HepG2 (cell line): ENCODE results near the gene NCOA5. TPM values are rescaled to one million over a fixed set of nuclear protein-coding genes. Genes with fewer than 3 reads are reported as not detected.

Source experiments
- EZH2 ChIP-seq: conservative IDR thresholded peaks from 2 replicates; pipeline ENCODE4 v1.6.1; 2012; ENCODE audit warnings: mild to moderate bottlenecking, low read depth, low read length, moderate library complexity
- FOXA1 ChIP-seq, 2 experiments: fragments of 450-650 bp in 1 of 2; sonication (generic) in 1 of 2; formaldehyde crosslinking in 1 of 2; IDR thresholded peaks; 2 replicates each; pipeline versions ENCODE4 v1.4.0 to v1.6.1; 2016 to 2020; ENCODE audit warnings: missing genetic modification reagents in 1 of 2
- ISX ChIP-seq: sonication (generic); formaldehyde crosslinking; conservative IDR thresholded peaks from 2 replicates; pipeline ENCODE4 v1.5.0; 2020; ENCODE audit warnings: missing genetic modification reagents
- JDP2 ChIP-seq: sonication (generic); formaldehyde crosslinking; IDR thresholded peaks from 2 replicates; pipeline ENCODE4 v1.8.1; 2022; ENCODE audit warnings: missing genetic modification reagents, borderline replicate concordance
- KMT2A ChIP-seq: sonication (generic); formaldehyde crosslinking; IDR thresholded peaks from 2 replicates; pipeline ENCODE4 v1.4.0; 2020; ENCODE audit warnings: missing genetic modification reagents
- NFATC3 ChIP-seq: sonication (generic); formaldehyde crosslinking; IDR thresholded peaks from 2 replicates; pipeline ENCODE4 v1.5.1; 2020; ENCODE audit warnings: mild to moderate bottlenecking, missing genetic modification reagents
- NFE2 ChIP-seq: sonication (generic); formaldehyde crosslinking; IDR thresholded peaks from 2 replicates; pipeline ENCODE4 v1.4.0; 2020; ENCODE audit warnings: missing genetic modification reagents
- NFYC ChIP-seq: IDR thresholded peaks from 2 replicates; pipeline ENCODE4 v1.6.1; 2016; ENCODE audit warnings: missing genetic modification reagents, missing compliant biosample characterization
- PRDM4 ChIP-seq: sonication (generic); formaldehyde crosslinking; IDR thresholded peaks from 2 replicates; pipeline ENCODE4 v1.9.0; 2021; ENCODE audit warnings: missing genetic modification reagents, borderline replicate concordance
- RCOR2 ChIP-seq: IDR thresholded peaks from 2 replicates; pipeline ENCODE4 v1.6.1; 2016; ENCODE audit warnings: missing biosample characterization, missing genetic modification reagents
- REL ChIP-seq: sonication (generic); formaldehyde crosslinking; conservative IDR thresholded peaks from 2 replicates; pipeline ENCODE4 v1.8.0; 2022; ENCODE audit warnings: mild to moderate bottlenecking, missing genetic modification reagents, moderate library complexity
- SOX6 ChIP-seq, 2 experiments: fragments of 450-650 bp in 1 of 2; sonication (generic) in 1 of 2; formaldehyde crosslinking in 1 of 2; IDR thresholded peaks; 2 replicates each; pipeline versions ENCODE4 v1.4.0 to v1.6.1; 2017 to 2020; ENCODE audit warnings: antibody characterized with exemption in 1 of 2, mild to moderate bottlenecking in 1 of 2, missing genetic modification reagents in 1 of 2
- SP4 ChIP-seq: sonication (generic); formaldehyde crosslinking; IDR thresholded peaks from 2 replicates; pipeline ENCODE4 v1.8.1; 2023; ENCODE audit warnings: mild to moderate bottlenecking, missing genetic modification reagents
- ZC3H4 ChIP-seq: sonication (generic); formaldehyde crosslinking; IDR thresholded peaks from 2 replicates; pipeline ENCODE4 v1.4.0; 2020; ENCODE audit warnings: missing genetic modification reagents, borderline replicate concordance
- ZHX1 ChIP-seq: sonication (generic); formaldehyde crosslinking; IDR thresholded peaks from 2 replicates; pipeline ENCODE4 v1.8.1; 2022; ENCODE audit warnings: low read depth, mild to moderate bottlenecking, missing genetic modification reagents
- ZNF317 ChIP-seq: sonication (generic); formaldehyde crosslinking; IDR thresholded peaks from 2 replicates; pipeline ENCODE4 v1.5.0; 2020; ENCODE audit warnings: mild to moderate bottlenecking, missing genetic modification reagents
- ZNF484 ChIP-seq: sonication (generic); formaldehyde crosslinking; IDR thresholded peaks from 2 replicates; pipeline ENCODE4 v1.5.1; 2020; ENCODE audit warnings: mild to moderate bottlenecking, low read depth, missing genetic modification reagents, borderline replicate concordance
- ZNF501 ChIP-seq: sonication (generic); formaldehyde crosslinking; IDR thresholded peaks from 2 replicates; pipeline ENCODE4 v1.5.1; 2020; ENCODE audit warnings: mild to moderate bottlenecking, moderate library complexity, missing genetic modification reagents
- ZNF577 ChIP-seq: sonication (generic); formaldehyde crosslinking; IDR thresholded peaks from 2 replicates; pipeline ENCODE4 v1.4.0; 2020; ENCODE audit warnings: mild to moderate bottlenecking, low read depth, missing genetic modification reagents, borderline replicate concordance
- ZNF616 ChIP-seq: sonication (generic); formaldehyde crosslinking; IDR thresholded peaks from 2 replicates; pipeline ENCODE4 v1.5.0; 2020; ENCODE audit warnings: low read depth, mild to moderate bottlenecking, missing genetic modification reagents
- ZNF747 ChIP-seq: sonication (generic); formaldehyde crosslinking; IDR thresholded peaks from 2 replicates; pipeline ENCODE4 v1.8.1; 2023; ENCODE audit warnings: missing genetic modification reagents, mild to moderate bottlenecking, borderline replicate concordance
- ZNF766 ChIP-seq: sonication (generic); formaldehyde crosslinking; IDR thresholded peaks from 2 replicates; pipeline ENCODE4 v1.5.0; 2020; ENCODE audit warnings: missing genetic modification reagents, borderline replicate concordance
- polyA plus RNA-seq, 8 experiments: library from polyadenylated mRNA; depleted of rRNA in 3 of 8; stranded (reverse) in 7 of 8; unstranded in 1 of 8; fragments of >200 nt; fragmentation: Illumina TruSeq in 4 of 8; extraction: Trizol in 4 of 8; gene quantifications; 2 replicates each; pipeline versions ENCODE4 v1.2.1 to v1.2.3, GENCODE V29; 2011 to 2016; ENCODE audit warnings: low read depth in 4 of 8, missing spikeins in 1 of 8, mixed read lengths in 1 of 8; ENCODE audit not compliant: insufficient read depth in 1 of 8
- total RNA-seq, 5 experiments: library from RNA; depleted of rRNA; stranded (reverse); fragments of >200 nt; fragmentation: Illumina TruSeq; extraction: Trizol; gene quantifications; 2 replicates each; pipeline ENCODE4 v1.2.3, GENCODE V29; 2016; ENCODE audit warnings: low read depth in 1 of 5
- TF ChIP-seq, protein P1 (sequence below): IDR thresholded peaks from 2 replicates; pipeline ENCODE4 v1.6.1; 2016; ENCODE audit warnings: mild to moderate bottlenecking

The NCOA5 gene
- total and polyA plus RNA-seq, 2 of the 13 experiments (the other 11 are each of a cell fraction or from before 2014, with no cell fraction given): 16.5 to 28.4 TPM

DNA sequence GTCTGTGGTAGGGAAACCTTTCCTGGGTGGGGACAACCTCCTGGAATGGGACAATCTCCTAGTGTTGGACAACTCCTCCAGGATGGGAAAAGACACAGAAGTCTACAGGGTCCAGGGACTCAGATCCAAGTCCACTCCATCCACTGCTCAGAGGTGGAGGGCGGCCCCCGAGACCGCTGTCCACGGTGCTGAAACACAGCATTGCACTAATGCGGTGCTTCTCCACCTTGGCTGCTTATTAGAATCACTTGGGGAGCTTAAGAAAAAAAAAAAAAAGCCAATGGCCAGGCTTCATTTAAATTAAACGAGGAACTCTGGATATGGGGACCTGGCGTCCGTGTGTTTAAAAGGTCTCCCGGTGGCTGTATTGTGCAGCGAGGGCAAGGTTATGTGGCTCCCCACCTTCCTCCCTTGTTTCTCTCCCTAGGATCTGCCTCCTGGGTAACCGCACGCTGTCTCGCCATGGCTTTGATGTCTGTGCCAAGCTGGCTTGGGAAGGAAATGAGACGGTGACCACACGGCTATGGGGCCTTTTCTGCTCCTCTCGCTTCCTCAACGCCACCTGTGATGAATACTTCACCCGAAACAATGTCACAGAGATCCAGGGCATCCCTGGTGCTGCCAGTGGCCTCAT lies 48.7 kb downstream of the NCOA5 start (continued):
- TF ChIP-seq ZNF766 (CRISPR knock-in tag) (peak; percentile 94; the same call in 1 of the 2 replicates), NFYC (peak; percentile 48; the same call in 1 of the 2 replicates), ZNF577 (CRISPR knock-in tag) (no peak), ZC3H4 (CRISPR knock-in tag) (peak; percentile 58; the same call in 1 of the 2 replicates), EZH2 (no peak), SOX6 (IDR thresholded peaks at IDR 0.05) (no peak), SOX6 (CRISPR knock-in tag; IDR thresholded peaks at IDR 0.05) (peak; percentile 25; the same call in 1 of the 2 replicates), ISX (CRISPR knock-in tag) (peak; percentile 97), KMT2A (CRISPR knock-in tag) (0 out of 2 replicates have a peak, but pooled peaks have one; percentile 49), PRDM4 (CRISPR knock-in tag) (peak; percentile 94; the same call in 1 of the 2 replicates), ZNF501 (CRISPR knock-in tag) (0 out of 2 replicates have a peak, but pooled peaks have one; percentile 56), SP4 (CRISPR knock-in tag) (no peak), RCOR2 (CRISPR knock-in tag) (0 out of 2 replicates have a peak, but pooled peaks have one; percentile 40), NFATC3 (CRISPR knock-in tag) (0 out of 2 replicates have a peak, but pooled peaks have one; percentile 62), JDP2 (CRISPR knock-in tag) (no peak; the same call in 1 of the 2 replicates), ZHX1 (CRISPR knock-in tag) (no peak), ZNF747 (peak; percentile 27; the same call in 1 of the 2 replicates), REL (CRISPR knock-in tag) (peak; percentile 79), NFE2 (peak; percentile 60; the same call in 1 of the 2 replicates), ZNF317 (CRISPR knock-in tag) (peak; percentile 87), ZNF484 (peak; percentile 75; the same call in 1 of the 2 replicates), ZNF616 (CRISPR knock-in tag) (0 out of 2 replicates have a peak, but pooled peaks have one; percentile 35), FOXA1 (IDR thresholded peaks at IDR 0.05) (no peak), FOXA1 (CRISPR knock-in tag; IDR thresholded peaks at IDR 0.05) (no peak)
- TF ChIP-seq, protein P1, sequence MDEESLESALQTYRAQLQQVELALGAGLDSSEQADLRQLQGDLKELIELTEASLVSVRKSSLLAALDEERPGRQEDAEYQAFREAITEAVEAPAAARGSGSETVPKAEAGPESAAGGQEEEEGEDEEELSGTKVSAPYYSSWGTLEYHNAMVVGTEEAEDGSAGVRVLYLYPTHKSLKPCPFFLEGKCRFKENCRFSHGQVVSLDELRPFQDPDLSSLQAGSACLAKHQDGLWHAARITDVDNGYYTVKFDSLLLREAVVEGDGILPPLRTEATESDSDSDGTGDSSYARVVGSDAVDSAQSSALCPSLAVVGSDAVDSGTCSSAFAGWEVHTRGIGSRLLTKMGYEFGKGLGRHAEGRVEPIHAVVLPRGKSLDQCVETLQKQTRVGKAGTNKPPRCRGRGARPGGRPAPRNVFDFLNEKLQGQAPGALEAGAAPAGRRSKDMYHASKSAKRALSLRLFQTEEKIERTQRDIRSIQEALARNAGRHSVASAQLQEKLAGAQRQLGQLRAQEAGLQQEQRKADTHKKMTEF (CRISPR knock-in tag): peak; percentile 64
